DLD1 (cell line): ENCODE results near the gene FCN2.

Source experiments
- in situ Hi-C: cut with HindIII; loops from 2 replicates; pipeline ENCODE4 v1.10.0; 2017; ENCODE audit warnings: low sequenced_read_pairs

Gene FCN2

DNA sequence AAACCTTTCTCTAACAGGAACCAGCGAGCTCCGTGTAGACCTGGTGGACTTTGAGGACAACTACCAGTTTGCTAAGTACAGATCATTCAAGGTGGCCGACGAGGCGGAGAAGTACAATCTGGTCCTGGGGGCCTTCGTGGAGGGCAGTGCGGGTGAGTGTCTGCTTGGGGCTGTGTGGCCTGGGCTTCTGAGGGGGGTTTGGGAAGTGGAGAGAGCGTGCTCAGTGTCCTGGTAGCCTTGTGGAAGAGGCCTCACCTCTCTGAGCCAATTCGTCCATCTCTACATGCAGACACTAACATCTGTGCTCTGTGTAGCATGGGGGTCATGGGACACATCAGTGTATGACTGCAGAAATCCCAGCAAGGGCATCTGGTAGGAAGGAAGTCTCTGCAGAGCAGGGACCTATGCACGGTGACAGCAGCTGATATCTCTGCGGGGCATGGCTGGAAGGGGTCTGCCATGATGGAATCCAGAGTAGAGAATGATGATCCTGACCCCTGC, 5.9 kb downstream of the FCN2 start:
- in situ Hi-C loops: no loop called here

- in situ Hi-C loops: no loop called here
Measured at GRCh38 chr9:134887219-134887618, 6.6 kb downstream of the FCN2 start.

GRCh38 chr9:134887686-134888602, 7.3 kb downstream of the FCN2 start:
- in situ Hi-C loops: no loop called here

GRCh38 chr9:134888603-134889190, 8.1 kb downstream of the FCN2 start:
- in situ Hi-C loops: no loop called here

GRCh38 chr9:134889386-134890154, 9.0 kb downstream of the FCN2 start:
- in situ Hi-C loops: no loop called here

DNA sequence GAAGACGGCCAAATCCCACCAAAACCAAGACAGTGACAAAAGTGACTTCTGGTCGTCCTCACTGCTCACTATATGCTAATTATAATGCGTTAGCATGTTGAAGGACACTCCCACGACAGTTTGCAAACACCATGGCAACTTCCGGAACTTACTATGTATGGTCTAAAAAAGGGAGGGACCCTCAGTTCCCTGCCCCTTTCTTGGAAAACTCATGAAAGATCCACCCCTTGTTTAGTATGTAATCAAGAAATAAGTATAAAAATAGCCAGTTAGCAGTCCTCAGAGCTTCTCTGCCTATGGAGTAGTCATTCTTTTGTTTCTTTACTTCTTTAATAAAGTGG, 9.5 kb downstream of the FCN2 start:
- in situ Hi-C loops: no loop called here

- in situ Hi-C loops: no loop called here
Measured at GRCh38 chr9:134891053-134891452, 10.4 kb downstream of the FCN2 start.

- in situ Hi-C loops: no loop called here
Measured at GRCh38 chr9:134891713-134892112, 11.1 kb downstream of the FCN2 start.

DNA sequence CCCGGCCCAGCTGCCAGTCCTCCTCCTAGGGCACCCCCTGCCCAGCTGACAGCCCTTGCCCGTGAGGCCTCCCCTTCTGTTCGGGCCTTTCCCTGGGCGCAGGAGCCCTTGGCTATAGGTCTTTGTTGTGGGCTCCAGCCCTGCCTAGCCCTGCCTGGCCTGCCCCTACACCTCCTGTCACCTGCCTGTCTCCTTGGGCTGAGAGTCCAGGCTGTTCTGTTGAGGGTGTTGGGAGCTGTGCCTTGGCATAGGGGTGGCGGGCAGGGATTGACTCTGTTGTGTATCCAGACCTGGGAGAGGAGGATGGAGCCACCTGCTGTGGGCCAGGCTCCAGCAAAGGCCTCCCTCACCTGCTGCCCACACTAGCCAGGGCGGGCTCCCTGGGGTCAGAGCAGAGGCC, 11.6 kb downstream of the FCN2 start:
- in situ Hi-C loops: no loop called here

- in situ Hi-C loops: no loop called here
Measured at GRCh38 chr9:134892820-134893420, 12.3 kb downstream of the FCN2 start.

GRCh38 chr9:134894136-134894860, 13.7 kb downstream of the FCN2 start:
- in situ Hi-C loops: no loop called here

GRCh38 chr9:134895097-134895496, 14.5 kb downstream of the FCN2 start:
- in situ Hi-C loops: no loop called here

DNA sequence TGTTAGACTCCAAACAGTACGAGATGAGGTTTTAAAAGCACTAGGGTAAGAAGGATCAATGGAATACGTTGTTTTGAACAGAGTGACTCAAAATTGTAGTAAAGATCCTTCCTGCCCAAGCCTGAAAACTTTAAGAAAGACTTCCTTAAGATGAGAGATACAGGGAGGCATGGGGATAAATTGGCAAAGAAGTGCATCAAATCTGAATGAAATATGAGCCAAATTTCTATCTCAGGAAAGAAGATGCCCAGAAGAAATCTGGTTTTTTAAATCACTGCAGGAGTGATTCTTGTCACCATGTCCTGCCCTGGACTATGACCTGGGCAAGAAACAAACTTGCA, 14.9 kb downstream of the FCN2 start:
- in situ Hi-C loops: no loop called here

DNA sequence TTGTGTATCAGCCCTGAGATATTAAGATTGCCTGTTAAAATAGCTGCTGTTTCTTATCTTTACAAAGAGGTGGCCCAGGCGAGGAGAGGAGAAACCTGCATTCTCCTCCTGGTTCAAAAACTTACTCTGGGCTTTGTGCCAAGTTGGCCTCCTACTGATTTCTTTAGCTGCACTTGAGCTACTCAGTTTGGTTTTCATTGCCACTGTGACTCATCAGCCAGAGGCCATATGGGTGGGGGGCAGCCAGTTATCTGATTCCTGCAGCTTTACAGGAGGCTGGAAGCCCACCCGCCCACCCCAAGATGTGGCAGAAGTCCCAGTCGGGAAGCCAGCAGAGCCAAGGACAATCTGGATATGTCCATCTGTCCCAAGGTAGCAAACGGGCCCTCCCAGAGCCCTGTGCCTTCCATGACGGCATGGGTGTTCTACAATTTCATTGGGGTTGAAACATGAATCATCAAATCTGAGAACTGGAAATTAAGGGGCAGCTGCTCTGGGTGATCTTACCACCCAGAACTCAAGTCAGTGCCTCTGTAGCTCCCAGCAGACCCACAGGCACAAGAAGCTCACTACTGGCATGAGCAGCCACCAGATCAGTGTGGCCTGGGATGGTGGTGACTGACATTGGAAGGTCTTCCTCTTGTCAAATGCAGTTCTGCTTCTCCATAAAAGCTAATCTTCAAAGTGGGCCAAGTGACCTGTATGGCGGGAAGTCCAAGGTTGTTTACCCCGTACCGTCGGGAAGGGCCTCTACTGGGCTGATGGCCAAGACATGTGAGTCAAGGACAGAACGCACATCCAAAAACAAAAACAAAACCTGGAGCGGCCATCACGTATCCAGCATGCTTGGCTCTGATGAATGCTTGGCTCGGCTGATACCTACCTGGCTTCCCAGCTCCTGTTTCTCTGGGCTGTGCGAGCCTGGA, 15.6 kb downstream of the FCN2 start:
- in situ Hi-C loops: no loop called here

DNA sequence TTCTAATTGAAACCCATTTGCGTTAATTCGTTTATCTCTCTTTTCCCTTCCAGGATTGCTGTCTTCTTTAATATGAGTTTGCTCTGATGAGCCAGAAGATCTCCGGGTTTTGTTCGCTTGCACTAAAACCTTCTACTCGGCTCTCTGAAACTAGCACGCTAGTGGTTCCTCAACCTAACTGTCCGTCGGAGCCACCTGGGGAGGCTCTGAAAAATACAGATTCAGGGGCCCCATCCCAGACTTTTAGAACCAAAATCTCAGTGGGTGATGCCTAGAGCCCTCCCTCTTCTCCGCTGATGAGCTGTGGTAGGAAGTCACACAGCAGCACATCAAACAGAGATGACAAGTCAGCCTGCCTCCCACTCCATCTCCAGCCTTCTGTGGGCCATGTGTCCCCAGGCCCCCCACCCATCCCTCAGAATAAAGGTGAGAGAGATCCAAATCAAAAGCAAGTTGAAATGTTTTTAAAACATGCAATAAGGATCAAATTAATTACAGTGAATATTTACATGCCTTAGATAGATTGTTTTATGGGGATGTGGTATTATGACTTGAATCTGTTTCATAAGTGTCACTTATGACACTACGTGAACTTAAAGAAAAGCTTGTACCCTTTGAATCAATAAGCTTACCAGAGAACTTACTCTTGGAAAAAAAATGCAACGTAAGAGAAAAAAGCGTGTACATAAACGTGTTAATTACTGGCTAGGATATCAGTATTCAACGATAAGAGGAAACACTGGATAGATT, 16.4 kb downstream of the FCN2 start:
- in situ Hi-C loops: no loop called here

DNA sequence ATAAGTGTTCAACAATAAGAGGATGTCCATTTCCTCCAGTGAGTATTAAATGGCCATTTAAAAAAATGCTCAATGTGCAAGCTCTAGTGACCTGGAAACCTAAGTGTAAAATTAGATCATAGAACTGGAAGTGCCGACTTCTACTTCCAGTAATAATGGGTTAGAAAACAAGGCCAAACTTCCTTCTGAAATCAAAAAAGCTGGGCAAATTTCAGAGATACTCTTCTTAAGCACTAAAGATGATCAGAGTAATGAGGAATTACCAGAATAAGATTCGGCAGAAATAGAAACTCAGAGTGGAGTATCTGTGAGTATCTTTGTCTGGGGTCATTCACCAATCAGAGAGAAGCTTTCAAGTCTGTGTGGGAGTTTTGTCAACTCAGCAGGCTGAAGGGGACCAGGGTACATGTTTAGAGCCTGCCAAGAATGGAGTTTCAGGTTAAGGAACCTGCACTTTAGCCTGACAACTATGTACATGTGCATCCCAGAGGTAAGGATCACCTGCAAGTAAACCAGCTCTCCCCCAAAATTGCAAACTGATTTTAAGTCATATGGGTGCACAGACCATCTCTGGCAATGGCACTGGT, 17.1 kb downstream of the FCN2 start:
- in situ Hi-C loops: no loop called here

GRCh38 chr9:134898319-134898718, 17.7 kb downstream of the FCN2 start:
- in situ Hi-C loops: no loop called here

DNA sequence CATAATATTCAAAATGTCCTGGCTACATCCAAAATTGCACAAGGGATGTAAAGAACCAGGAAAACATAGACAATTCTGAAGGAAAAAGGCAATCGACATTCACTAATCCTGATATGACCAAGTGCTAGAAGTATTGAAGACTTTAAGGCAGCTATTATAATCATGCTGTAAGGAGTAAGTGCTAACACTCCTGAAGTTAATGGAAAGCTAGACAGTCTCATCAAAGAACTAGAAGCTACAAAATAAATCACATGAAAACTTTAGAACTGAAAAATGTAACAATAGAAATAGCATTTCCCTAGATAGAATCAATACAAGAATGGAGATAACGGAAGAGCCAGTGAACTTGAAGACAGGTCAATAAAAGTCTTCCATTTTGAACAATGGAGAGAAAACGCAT, 18.6 kb downstream of the FCN2 start:
- in situ Hi-C loops: no loop called here

- in situ Hi-C loops: no loop called here
Measured at GRCh38 chr9:134899818-134900217, 19.2 kb downstream of the FCN2 start.
